Astrocyte of the hippocampus (primary cell): Measurements from ENCODE around the gene ALG12.

ENCODE experiments used
- DNase-seq: peaks from one replicate; pipeline ENCODE4 v3.0.0; 2011; ENCODE audit warnings: low read depth, low spot score

Gene ALG12

GRCh38 chr22:49917974-49918910 is at the start of gene ALG12, which contains the start of gene CRELD2:
ALG12 (minus strand) TSS chr22:49918438; CDS start chr22:49913765, 4,673 bp downstream.
CRELD2 (plus strand) TSS chr22:49918634; CDS start chr22:49918770, 136 bp downstream.
- DNase-seq = peak; percentile 99

GRCh38 chr22:49967706-49968208 is 49.5 kb upstream of the ALG12 start:
- DNase-seq = peak; percentile 22

GRCh38 chr22:49966774-49967705 is 48.8 kb upstream of the ALG12 start:
- DNase-seq = peak; percentile 27

GRCh38 chr22:49966041-49966773 is 48.0 kb upstream of the ALG12 start:
- DNase-seq = no peak

- DNase-seq = no peak
Measured at GRCh38 chr22:49965091-49966040, 47.1 kb upstream of the ALG12 start.

- no peak for DNase-seq
Measured at GRCh38 chr22:49964136-49965090, 46.2 kb upstream of the ALG12 start.

- no peak for DNase-seq
Measured at GRCh38 chr22:49963647-49964026, 45.4 kb upstream of the ALG12 start.

GRCh38 chr22:49962751-49963646 is 44.8 kb upstream of the ALG12 start:
- no peak for DNase-seq

GRCh38 chr22:49962012-49962750 is 43.9 kb upstream of the ALG12 start:
- peak; percentile 94 for DNase-seq

- DNase-seq = peak; percentile 72
Measured at GRCh38 chr22:49961601-49962011, 43.4 kb upstream of the ALG12 start.

- DNase-seq = no peak
Measured at GRCh38 chr22:49961005-49961600, 42.9 kb upstream of the ALG12 start.

- peak; percentile 98 for DNase-seq
Measured at GRCh38 chr22:49960159-49961004, 42.1 kb upstream of the ALG12 start, which contains the start of gene PIM3. PIM3 (plus strand) TSS chr22:49960772; CDS start chr22:49960948, 176 bp downstream.

- DNase-seq = peak; percentile 49
Measured at GRCh38 chr22:49959782-49960158, 41.5 kb upstream of the ALG12 start.

GRCh38 chr22:49958931-49959781 is 40.9 kb upstream of the ALG12 start:
- no peak for DNase-seq
